Endothelial cell (in vitro differentiated cells): ENCODE data around the gene HES4. TPM values are rescaled to one million over a fixed set of nuclear protein-coding genes. Genes with fewer than 3 reads are reported as not detected.

Experiments used
- DNase-seq: peaks from one replicate; pipeline ENCODE4 v3.0.0; 2021; ENCODE audit warnings: low spot score
- H3K27ac Mint-ChIP-seq: one replicate; pipeline ENCODE4 v1.8.0; 2021; ENCODE audit warnings: mixed read lengths, inconsistent platforms; ENCODE audit not compliant: unreplicated experiment
- H3K27me3 Mint-ChIP-seq: one replicate; pipeline ENCODE4 v1.8.0; 2021; ENCODE audit warnings: mild to moderate bottlenecking, moderate library complexity, mixed read lengths, inconsistent platforms; ENCODE audit not compliant: unreplicated experiment
- H3K36me3 Mint-ChIP-seq: one replicate; pipeline ENCODE4 v1.8.0; 2021; ENCODE audit warnings: mild to moderate bottlenecking, low read depth, mixed read lengths, inconsistent platforms; ENCODE audit not compliant: unreplicated experiment
- H3K4me1 Mint-ChIP-seq: one replicate; pipeline ENCODE4 v1.8.0; 2021; ENCODE audit warnings: mild to moderate bottlenecking, mixed read lengths, inconsistent platforms; ENCODE audit not compliant: unreplicated experiment
- H3K4me3 Mint-ChIP-seq: one replicate; pipeline ENCODE4 v1.8.0; 2021; ENCODE audit warnings: mild to moderate bottlenecking, mixed read lengths, inconsistent platforms; ENCODE audit not compliant: unreplicated experiment
- H3K9me3 Mint-ChIP-seq: one replicate; pipeline ENCODE4 v1.8.0; 2021; ENCODE audit warnings: mixed read lengths, inconsistent platforms; ENCODE audit not compliant: unreplicated experiment
- total RNA-seq: library from RNA; stranded (reverse); fragmentation: NEBNext Ultra II Directional; extraction: Animal tissue kit (Norgen Biotek cat#: 25700); gene quantifications from one replicate; pipeline ENCODE4 v1.2.1, GENCODE V29; 2021; ENCODE audit not compliant: unreplicated experiment
- TF ChIP-seq, protein P1 (sequence below): fragments of 200-600 bp; sonication (generic); IDR thresholded peaks from one replicate; pipeline ENCODE4 v1.5.0; 2021; ENCODE audit warnings: antibody characterized with exemption; ENCODE audit not compliant: unreplicated experiment

Gene HES4
- total RNA-seq, 1 donor from 2014 or later = 144 TPM

DNA sequence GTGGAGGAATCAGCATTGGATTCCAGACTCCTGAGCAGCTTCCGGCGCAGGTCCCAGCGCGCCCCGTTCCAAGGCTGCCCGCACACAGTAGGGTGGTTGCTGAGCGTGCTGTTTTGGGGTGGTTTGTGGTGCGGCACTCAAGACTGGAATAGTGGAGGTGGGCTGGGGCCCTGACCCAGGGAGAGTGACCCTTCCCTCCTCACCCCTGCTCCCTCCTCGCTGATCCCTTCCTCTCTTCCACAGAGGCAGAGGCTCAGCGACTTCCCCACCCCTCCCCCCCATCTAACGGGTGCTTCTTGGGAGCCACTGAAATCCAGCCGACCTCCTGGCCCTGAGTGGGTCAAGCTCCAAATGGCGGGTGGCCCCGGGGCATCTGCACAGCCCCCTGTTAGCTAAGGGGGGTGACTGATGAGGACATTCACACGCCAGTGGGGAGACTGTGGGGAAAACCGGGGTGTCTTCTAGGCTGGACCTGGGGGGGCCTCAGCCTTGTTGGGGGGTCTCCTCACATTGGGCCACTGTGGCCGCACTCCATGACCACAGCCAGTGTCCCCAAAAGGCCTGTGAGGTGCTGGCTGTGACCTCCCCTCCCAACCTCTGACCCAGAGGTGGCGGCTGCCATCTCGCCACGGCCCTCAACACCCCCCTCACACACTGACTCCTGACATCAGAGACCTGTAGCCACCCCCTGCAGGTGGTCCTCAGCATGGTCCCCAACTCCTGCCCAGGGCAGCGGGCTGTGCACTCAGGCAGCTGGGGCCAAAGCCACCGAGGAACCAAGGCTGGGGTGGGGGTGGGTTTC is 3.9 kb upstream of the HES4 start:
- no peaks in the 10 kb centered on the region for H3K9me3 Mint-ChIP-seq
- peaks cover 11% of the 10 kb centered on the region for H3K27me3 Mint-ChIP-seq
- DNase-seq = no peak
- H3K4me3 Mint-ChIP-seq = no peak overlapping the region
- H3K36me3 Mint-ChIP-seq = peaks cover 5% of the 10 kb centered on the region
- peaks cover 22% of the 10 kb centered on the region for H3K4me1 Mint-ChIP-seq
- TF ChIP-seq, protein P1, sequence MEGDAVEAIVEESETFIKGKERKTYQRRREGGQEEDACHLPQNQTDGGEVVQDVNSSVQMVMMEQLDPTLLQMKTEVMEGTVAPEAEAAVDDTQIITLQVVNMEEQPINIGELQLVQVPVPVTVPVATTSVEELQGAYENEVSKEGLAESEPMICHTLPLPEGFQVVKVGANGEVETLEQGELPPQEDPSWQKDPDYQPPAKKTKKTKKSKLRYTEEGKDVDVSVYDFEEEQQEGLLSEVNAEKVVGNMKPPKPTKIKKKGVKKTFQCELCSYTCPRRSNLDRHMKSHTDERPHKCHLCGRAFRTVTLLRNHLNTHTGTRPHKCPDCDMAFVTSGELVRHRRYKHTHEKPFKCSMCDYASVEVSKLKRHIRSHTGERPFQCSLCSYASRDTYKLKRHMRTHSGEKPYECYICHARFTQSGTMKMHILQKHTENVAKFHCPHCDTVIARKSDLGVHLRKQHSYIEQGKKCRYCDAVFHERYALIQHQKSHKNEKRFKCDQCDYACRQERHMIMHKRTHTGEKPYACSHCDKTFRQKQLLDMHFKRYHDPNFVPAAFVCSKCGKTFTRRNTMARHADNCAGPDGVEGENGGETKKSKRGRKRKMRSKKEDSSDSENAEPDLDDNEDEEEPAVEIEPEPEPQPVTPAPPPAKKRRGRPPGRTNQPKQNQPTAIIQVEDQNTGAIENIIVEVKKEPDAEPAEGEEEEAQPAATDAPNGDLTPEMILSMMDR = no peak
- no peak overlapping the region for H3K27ac Mint-ChIP-seq

DNA sequence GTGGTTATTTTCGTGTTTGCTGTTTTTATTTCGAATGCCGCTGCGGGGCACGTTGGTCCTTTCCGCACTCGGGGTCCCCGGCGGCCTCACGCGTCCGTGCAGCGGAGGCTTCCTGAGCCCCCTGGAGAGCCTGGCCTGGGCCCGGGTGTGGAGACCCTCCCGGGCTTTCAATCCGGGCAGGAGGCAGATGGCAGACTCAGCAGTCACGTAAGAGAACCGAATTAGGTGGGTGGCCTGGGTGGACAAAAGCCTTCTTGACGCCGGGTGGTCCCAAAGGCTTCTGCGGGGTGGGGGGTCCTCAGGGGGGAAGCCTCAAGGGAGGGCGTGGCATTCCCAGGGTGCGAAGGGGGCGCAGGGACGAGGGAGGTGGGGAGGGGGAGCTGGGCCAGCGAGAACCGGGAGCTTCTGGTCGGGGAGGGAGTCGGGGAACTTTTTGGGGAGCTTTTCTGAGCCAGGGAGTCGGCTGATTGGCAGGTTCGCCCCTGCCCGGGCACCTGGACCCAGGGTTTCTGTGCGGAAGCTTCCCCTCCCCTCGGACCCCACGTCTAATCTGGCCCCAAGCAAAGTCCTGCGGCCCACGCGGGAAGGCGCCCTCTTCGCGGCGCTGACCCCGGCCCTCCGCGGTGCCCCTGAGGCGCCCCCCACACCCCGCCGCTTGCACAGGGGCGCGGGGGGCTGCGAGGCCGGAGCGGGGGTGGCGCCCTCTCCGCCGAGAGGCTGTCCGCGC is 1.3 kb upstream of the HES4 start:
- Mint-ChIP-seq H3K27ac (peak overlapping the region; percentile 96), H3K36me3 (peaks cover 5% of the 10 kb centered on the region), H3K9me3 (no peaks in the 10 kb centered on the region), H3K4me3 (peak overlapping the region; percentile 94), H3K4me1 (peaks cover 21% of the 10 kb centered on the region), H3K27me3 (peaks cover 17% of the 10 kb centered on the region)
- TF ChIP-seq, protein P1 = no peak
- no peak for DNase-seq

DNA sequence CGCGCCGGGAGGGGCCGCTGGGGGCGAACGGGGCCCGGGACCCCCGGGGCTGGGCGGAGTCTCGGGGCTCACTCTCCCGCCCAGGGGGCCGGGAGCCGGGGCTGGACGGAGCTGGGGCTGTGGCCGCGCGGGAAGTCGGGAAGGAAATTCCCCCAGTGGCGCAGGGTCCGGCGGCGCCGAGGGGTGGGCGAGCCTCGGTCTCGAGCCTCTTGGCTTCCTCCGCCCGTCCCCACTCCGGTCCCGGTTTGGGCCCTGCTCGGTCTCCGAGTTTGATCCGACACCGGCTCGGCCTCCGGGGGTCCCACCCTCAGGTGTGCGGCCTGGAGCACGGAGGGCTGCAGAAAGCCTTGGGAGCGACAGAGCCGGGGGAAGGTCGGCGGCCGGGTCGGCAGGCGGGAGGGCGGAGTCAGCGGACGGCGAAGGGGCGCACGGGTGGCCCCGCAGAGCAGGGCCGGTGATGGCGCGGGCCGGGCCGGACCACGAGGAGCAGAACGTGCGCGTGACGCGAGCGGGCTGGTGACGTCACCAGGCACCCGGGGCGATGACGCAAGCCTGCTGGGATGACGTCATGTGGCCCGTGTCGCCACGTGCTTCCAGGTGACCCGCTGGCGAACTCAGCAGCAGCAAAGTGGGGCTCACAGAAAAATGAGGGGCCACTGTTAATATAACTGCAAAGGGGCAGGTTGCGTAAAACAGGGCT is 610 bp upstream of the HES4 start:
- H3K27ac Mint-ChIP-seq = peak overlapping the region; percentile 96
- peak; percentile 85 for DNase-seq
- H3K36me3 Mint-ChIP-seq = peaks cover 8% of the 10 kb centered on the region
- peaks cover 19% of the 10 kb centered on the region for H3K27me3 Mint-ChIP-seq
- peaks cover 21% of the 10 kb centered on the region for H3K4me1 Mint-ChIP-seq
- TF ChIP-seq, protein P1 = no peak
- no peaks in the 10 kb centered on the region for H3K9me3 Mint-ChIP-seq
- H3K4me3 Mint-ChIP-seq = peak overlapping the region; percentile 94

DNA sequence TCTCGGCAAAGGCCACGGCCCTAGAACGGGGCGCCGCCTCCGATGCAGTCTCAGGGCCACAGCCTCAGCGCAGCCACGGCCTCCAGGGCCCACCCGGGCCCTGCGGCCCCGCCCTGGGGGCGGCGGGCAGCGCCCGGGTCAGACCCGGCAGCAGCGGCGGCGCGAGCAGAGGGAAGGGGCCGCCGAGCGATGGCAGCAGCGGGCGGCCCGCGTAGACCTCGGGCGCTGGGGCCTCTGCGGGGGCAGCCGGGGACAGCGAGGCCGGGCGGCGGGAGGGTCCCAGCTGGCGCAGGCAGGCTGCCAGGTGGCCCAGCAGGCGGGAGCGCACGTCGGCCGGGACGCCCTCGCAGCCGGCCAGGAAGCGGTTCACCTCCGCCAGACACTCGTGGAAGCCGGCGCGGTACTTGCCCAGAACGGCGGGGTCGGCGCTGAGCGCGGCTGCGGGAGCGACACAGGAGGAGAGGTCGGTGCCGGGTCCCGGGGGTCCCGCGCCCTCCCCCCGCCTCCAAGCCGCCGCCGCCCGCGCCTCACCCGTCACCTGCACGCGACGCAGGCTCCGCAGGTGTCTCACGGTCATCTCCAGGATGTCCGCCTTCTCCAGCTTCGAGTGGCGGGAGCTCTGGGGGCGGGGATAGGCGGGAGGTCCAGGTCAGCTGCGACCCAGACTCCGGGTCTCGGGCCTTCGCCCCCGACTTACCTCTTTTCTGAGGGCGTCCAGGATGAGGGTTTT is 737 bp downstream of the HES4 start:
- peaks cover 9% of the 10 kb centered on the region for H3K36me3 Mint-ChIP-seq
- H3K4me3 Mint-ChIP-seq = peak overlapping the region; percentile 85
- TF ChIP-seq, protein P1 = no peak
- H3K4me1 Mint-ChIP-seq = peaks cover 8% of the 10 kb centered on the region
- no peak overlapping the region for H3K27ac Mint-ChIP-seq
- H3K9me3 Mint-ChIP-seq = no peaks in the 10 kb centered on the region
- H3K27me3 Mint-ChIP-seq = peaks cover 16% of the 10 kb centered on the region
- DNase-seq = peak; percentile 39
